Activated gamma-delta T cell treated with Interleukin-2 at 50 U/mL for 16 hours (primary cell): ENCODE measurements around the gene CTRB2.
"Not testable (repeated sequence)": the region's sequence is repeated elsewhere in the genome, so short reads cannot be mapped to it uniquely, and the experiment has no call there.

Experiments
- DNase-seq: peaks from one replicate; pipeline ENCODE4 v3.0.0-alpha.2; 2020

CTRB2 gene

DNA sequence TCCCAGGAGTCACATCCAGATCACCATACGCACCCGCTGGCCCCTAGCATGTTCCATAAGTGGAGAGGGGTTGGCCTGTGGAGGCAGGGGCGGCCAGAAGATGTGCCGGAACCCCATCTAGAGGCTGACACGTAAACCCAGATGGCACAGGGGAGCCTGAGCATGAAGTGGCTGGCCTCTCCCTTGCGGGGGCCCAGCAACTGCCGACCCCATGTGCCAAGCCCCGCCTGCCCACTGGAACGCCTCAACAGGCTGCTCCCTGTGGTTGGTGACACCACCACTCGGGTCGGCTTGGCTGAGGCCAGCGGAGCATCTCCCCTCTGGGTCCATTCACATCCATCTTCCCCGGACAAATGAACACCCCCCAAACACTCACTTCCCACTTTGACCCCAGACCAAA, 35.0 kb upstream of the CTRB2 start:
- no peak for DNase-seq

DNA sequence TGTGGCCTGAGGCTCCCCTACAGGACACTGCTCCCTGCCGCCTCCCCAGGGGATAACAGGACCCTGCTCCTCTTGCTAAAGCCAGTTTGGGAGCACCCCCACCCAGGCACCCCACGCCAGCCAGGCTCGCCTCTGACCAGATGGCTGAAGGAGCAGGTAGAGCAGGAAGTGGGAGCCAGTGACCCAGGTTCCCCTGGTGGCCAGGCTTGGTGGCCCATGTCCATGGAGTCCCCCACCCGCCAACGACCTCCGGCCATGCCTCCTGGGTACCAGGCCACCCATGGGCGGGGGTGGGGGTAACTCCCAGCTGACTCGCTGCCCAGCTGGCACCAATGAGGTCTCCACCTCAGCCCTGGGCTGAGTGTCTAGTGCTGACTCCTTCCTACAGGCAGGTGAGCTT, 34.5 kb upstream of the CTRB2 start:
- DNase-seq: no peak

DNA sequence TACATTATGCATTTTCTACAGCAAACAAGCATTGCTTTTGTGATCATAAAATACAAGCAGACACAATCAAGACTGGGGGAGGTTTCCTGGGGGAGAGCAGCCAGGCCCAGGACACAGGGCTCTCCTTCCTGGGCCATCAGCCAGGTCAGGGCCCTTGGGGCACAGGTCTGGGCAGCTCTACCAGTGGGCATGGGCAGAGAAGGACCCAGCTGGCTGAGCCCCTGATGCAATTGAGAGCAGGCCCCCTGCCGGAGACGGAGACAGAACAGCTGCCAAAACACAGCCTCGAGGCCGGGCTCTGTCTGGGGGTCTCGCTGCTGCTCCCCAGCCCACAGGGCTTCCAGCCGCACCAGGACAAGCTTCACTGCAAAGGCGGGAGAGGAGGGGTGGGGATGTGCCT, 33.7 kb upstream of the CTRB2 start:
- not testable (repeated sequence) for DNase-seq

DNA sequence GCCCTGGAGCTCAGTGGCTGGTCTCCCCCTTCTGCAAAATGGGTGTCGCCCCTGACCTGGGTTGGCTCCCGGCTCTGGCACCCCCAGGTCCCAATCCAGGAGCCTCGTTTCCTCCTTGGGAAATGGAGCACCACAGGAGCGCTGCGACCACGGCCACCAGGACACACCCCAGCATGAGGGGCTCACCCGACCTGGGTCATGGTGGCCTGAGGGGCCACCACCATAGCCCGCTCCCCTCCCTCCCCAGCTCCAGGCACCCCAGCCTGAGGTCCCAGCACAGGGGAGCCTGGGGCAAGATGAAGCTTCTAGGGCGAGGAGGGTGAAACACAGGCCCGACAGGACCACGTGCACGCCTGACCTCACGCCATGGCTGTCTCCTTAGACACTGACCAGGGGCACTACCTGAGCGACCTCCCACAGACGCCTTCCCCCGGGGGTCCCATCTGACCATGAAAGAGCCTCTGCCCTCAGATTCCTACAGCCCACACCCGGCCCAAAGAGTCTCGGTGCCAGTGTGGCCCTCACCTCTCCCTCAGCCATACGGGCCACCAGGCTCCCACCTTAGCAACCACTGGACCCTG, 32.7 kb upstream of the CTRB2 start:
- DNase-seq: no peak

DNA sequence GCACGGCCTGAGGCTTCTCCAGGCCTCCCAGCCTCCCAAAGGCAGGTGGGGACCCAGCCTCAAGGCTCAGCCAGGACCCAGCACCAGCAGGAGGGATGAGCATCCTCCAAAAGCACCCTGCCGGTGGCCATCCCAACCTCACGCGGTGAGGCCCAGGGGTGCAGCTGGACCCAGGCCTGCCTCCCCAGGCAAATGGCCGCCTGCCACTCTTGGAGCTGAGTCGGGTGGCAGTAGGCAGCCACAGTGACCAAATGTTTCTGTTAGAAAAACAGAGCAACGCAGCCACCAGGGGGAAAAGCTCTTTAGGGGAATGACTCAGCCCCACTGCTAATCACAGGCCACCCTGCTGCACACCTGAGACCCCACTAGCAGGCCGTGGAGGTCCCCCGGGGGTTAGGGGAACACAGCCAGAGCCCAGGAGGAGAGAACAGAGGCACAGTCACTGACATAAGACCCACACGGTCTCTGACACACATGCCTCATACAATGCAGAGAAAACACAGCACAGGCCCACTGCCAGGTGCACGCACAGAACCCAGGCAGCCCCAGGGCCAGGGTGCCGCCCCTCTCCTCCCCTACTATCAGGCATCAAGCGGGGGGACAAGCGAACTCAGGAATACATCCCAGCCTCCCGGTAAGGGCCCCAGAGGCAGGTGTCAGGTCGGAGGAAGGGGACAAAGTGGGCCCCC, 32.0 kb upstream of the CTRB2 start:
- no peak for DNase-seq

DNA sequence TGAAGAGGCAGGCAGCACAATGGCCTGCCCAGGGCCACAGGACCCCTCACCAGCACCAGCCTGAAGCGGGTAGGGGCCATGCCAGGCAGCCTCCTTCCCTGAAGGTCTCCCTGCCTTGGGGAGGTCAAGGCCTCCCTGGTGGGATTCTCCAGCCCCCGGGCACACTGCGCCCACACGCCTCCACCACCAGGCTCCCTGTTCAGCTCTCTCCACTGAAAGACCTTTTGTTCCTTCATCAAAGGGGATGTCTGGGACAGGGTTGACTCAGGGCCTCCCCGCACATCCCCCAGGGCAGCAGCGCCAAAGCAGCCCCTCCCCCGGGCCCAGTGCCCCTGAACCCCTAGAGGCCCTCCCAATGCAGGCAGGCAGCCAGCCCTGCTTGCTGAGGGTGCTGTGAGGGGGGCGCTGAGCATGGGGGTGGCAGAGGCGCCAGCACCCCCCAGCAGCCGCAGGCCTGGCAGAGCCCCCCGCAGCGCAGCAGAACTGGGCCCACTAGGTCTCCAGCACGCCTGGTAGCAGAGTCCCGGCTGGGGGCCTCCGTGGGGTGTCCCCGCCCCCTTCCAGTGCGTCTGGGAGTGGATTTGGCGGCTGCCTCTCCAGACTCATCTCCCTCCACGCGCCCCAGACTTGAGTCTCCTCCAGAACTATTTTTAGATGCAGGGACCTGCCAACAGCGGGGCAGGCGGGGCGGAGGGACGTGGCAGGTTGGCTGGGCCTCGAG, 31.3 kb upstream of the CTRB2 start:
- no peak for DNase-seq

DNA sequence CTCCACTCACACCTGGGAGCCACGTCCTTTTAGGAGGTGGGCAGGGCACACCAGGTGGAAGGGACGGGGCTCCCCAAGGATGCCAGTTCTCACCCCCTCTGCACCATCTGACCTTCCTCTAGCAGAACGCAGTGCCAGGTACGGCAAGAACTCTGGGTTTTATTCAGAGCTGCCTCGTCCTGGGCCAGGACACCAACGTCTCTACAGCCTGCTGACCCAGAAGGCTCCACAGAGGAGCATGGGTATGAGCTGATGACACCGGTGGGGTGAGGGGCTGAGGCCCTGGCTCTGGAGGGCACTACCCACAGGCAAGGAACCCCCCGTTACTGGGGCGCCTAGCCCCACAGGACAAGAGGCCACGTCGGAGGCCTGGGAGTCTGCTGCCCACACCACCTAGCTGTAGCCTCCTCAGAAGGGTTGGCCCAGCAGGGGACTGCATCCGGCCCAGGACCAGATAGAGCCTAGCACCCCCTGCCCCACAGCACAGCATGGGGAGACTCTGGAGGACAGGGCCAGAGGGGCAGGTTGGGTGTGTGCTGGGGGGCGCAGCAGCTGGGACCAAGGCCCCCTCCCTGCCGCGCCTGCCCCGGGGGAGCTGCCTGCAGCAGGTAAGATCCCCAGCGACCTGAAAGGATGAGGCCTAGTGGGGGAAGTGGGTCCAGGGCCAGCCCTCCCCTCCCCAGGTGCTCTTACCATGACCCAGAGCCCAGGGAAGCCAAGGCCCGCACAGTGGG, 30.6 kb upstream of the CTRB2 start:
- DNase-seq: no peak

DNA sequence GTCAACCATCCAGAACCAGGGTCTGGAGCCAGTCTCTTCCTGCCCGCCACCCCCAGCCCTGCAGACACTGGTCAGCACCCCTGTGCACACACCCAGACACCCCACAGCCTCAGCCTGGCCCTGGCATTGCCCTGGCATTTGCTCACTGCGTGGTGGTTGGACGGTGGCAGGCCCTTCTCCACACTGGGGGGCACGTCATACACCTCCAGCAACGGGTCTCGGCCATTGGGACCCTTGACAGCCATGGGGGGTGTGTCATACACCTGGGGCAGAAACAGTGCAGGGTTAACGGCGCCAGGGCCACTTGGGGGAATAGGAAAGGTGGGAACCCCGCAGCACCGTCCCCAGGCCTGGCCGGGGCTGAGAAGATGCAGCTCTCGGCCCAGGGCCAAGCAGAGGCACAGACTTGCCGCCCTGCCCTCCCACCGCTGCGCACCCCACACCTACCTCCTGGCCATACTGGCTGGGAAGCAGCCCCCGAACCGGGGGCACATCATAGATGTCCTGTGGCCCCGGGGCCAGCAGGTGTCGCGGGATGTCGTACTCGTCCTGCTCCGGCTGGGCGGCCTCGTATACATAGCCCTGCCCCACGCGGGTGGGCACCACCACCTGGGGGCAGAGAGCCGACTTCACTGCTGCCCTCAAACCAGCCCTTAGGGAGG, 29.9 kb upstream of the CTRB2 start:
- DNase-seq: no peak

DNA sequence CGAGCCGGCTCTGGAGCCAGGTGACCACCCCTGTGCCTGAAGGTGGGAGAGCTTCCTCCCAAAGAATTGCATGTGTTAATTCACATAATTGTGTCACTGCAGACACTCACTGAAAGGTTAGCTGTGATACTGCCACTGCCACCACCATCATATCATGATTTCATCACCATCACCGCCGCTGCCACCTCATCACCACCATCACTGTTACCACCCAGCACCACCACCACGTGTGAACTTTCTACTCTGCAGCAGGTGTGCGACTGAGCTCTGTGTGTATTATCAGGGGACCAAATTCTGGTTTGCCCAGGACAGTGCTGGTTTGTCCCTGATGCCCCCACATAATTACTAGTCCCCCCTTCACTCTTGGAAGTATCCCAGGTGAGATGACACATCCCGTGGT, 29.3 kb upstream of the CTRB2 start:
- DNase-seq: no peak

DNA sequence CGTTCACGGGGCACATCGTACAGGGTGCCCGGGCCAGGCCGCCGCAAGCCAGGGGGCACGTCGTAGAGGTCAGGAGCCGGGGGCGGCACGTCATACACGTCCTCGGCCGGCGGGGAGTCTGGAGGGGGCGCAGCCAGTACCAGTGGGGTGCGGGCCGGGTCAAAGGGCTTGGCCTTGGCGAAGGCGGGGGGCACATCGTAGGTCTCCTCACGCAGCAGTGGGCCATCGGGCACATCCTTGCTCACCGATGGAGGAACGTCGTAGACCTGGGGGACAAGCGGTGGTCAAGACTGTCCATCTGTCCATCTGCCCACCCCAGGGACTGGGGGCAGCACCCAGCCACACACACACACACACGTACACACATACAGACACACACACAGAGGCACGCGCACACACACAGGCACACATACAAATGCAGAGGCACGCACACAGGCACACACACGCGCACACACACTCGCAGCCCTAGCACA, 28.8 kb upstream of the CTRB2 start:
- DNase-seq: no peak

DNA sequence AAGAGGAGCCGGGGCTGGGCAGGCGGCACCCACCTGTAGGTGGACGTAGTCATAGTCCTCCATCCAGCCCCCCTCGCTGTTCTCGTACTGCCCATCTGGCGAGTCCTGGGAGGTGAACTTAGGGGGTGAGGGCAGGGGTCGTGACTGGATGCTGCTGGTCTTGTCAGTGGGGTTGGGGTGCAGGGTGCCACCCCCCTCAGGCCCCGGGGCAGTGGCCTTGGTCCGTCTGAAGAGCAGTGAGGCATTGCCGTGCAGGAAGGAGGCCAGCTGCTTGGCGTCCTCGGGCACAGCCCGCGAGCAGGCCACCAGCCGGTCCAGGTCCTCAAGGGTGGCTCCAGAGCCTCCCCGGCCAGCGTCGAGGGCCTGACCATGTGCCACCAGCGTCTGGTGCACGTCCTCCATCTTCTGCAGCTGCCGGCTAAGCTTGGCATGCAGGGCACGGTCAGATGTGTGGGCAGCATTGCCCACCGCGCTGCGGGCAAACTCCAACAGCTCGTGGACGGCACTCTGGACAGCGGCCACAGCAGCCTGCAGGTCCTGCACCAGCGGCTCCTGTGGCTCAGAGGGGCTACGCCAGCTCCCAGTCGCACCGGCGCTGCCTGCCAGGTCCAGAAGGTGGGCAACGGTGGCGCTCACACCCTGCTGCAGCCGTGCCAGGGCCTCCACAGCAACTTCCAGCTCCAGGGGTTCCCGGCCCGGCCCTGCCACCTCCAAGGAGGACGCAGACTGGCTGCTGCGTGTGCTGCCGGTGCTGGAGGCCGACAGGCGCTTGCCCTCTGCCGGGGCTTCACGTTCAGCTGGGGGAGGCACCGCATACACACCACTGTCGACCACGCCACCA, 28.1 kb upstream of the CTRB2 start:
- DNase-seq: no peak

DNA sequence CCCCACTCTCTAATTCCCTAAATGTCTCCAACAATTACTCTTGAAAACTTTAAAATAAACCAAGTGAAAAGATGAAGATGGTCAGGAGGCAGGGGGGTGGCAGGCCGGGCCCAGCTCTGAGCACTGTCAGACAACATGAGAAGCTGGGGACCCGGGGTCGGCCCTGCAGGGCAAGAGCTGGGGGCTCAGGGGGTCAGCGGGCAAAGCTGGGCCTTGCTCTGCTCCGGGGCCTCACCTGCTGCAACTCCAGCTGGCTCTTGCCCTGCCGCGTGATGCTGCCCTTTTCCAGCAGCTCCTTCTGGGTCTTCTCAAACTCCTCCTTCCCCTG, 26.6 kb upstream of the CTRB2 start:
- no peak for DNase-seq

DNA sequence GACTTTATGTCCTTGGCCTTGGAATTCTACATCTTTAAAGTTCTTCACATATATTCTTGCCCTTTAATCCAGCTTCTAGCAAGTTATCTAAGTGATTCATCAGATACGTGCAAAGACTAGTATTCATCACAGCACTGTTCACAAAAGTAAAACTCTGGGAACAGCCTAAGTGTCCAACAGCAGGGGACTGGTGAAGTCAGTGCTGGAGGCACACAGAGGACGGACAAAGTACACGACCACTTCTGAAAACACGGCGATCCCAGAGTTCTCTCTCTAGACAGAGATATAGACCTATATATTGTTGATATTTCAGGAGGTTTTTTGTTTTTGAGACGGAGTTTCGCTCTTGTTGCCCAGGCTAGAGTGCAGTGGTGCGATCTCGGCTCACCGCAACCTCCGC, 24.6 kb upstream of the CTRB2 start:
- no peak for DNase-seq

DNA sequence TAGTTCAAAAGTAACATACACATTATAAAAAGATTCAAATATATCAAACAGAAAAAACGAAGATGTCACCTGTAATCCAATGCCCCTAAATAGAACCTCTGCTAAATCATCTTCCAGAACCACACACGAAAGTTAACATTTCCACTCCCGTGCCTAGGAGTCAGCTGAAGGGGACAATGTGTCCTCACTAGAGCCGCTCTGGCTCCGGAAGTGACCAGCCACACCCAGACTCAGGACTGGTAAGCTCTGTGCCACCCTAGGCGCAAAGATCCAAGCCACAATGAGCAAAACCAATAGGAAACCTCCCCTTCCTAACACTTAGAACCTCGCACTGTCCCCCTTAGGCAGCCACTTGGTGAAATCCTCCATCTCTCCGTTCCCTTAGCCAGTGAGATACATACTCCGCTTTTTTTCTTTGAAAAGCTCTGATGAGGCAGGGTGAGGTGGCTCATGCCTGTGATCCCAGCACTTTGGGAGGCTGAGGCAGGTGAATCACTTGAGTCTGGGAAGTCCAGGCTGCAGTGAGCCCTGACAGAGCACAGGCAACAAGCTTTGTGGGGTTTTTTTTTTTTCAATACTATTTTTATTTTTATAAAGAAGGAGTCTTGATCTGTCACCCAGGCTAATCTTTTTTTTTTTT, 23.6 kb upstream of the CTRB2 start:
- no peak for DNase-seq

DNA sequence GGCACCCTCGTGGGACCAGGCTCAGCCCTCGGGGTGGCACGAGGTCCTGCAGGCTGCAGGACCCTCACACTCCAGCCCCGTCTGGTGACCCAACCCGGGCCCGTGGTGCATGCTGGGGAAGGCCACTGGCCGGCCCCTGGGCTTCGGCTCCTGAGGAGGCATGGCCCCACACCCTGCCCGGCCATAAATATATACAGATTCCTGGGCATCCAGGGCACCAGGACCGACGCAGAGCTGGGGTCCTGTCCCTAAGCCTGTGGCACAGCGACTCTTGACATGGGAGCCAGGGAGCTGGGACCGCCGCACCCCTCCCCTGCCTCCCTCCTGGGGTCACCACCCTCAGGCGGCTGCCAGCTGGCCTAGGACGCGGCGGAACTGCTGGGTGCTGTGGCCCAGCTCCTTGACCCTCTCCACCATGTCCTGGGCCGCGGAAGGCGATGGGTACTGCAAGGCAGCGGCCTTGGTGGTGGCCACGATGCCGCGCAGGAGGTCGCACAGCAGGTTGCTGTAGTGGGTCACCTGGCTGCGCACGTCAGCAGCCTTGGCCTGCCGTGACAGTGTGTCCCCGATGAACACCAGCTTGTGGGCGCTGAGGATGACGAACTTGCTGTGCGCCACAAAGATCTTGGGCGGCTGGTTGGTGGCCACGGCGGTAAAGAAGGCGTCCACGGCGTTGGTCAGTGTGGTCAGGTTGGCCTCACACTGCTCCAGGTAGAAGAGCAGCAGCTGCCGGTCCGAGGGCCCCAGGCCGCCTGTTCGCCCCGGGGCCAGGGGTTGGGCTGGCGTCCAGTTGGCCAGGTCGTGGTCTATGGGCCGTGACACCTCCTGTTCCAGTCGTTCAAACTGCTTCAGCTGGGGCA, 22.4 kb upstream of the CTRB2 start:
- no peak for DNase-seq

DNA sequence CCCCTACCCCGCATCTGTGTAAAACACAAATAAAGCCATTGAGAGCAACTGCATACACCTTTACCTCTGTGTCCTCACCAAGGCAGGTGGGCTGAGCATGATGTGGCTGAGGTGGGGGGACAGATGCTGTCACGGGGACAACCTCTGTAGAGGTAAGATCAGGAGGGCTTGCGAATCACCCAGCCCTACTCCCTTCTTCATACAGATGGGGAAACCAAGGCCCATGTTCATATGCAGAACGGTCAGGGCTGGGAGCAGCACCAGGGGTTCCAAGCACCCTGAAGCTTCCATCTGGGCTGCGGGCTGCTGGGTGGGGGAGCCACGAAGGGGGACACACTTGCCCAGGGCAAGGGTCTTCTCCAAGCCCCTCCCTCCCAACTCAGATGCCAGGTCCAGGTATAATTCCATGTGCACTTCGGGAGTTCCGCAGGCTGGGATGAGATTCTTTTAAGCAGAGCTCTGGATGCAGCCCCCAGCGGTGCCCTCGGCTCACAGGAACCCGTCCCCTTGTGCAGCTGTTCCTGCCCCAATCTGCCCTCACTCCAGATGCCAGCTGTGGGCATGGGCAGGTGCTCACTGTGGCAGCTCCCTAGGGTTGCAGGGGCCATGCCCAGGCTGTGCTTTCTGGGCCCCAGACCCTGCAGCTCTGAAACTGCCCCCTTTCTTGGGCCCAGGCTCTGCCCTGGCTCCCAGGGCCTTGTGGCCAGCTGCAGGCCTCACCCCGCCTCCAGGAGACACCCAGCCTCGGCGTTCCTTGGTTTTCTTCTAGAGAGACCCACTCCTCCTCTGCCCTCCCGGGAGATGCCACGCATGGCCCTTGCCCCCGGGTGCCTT, 21.4 kb upstream of the CTRB2 start:
- DNase-seq: no peak

DNA sequence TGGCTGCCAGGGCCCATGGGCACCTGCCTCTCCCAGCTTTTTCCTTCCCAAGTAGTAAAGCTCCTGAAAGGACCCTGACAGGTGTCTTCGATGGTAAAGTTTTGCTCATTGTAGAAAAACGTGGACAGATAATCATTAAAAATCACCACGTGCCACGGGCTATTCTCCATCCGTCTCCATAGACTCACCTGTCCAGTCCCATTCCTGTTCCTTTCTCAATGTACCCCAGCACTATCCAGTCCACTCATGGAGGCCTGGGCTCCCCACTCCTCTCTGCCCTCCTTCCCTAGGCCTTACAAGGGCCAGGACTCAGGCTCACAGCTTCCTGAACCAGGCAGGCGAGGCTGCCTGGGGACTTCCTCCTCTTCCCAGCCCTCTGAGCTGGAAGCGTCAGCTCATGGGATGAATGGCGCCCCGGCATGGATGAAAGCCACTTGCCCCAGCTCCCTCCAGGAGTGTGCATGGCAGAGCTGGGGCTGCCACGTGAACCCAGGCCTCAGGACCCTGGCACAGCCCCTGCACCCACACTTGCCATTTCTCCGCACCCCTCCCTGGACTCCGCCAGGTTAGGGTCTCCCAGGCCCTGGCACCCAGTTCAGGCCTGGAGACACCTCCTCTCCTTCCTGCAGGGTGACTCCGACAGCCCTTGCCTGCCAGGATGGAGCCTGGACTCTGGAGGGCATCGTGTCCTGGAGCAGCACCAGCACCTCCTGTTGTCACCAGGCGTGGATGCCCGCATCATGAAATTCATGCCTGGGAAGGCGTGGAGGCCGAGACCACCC, 20.6 kb upstream of the CTRB2 start:
- DNase-seq: no peak

DNA sequence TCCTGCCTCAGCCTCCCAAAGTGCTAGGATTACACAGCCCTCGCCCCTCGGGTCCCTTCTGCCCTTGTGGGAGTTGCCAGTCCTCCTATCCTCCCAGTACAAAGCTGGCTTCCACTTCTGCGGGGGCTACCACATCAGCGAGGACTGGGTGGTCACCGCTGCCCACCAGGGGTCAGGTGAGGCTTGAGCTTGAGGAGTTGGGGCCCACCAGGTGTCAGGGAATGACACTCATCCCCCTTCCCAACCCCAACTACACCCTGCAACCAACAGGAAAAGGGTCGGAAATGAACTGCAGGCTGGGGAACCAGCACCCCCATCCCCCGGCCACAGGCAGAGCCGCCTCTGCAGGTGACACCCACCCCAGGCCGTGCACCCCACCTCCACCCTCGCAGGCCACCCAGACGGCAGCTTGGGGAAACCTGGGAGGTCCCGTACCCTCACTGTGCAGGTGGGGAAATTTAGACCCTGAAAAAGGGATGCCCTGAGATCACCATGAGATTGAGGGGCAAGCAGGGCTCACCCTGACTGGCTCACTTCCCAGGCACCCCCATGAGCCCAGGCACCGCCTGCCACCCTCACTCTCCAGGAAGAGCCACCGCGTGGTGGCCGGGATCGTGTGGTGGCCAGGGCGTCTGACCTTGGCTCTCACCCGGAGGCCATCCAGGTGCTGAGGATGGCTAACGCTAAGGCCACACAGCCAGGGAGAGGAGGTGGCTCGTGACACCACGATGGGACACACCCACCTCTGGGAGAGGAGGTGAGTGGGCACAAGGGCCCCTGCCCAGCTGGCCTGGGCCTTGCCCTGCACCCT, 19.8 kb upstream of the CTRB2 start:
- DNase-seq: no peak
